Osteoblast (primary cell): ENCODE results near the gene AFF3. TPM values are rescaled to one million over a fixed set of nuclear protein-coding genes. Genes with fewer than 3 reads are reported as not detected.

Experiments used
- DNase-seq: peaks from one replicate; pipeline ENCODE4 v3.0.0; 2011; ENCODE audit warnings: low spot score, mixed read lengths; ENCODE audit not compliant: insufficient read length; ENCODE audit errors: missing footprints
- H2AFZ ChIP-seq: 2 replicates; pipeline ENCODE4 v1.6.0; 2011; ENCODE audit warnings: mild to moderate bottlenecking, low read length
- H3K27ac ChIP-seq: 2 replicates; pipeline ENCODE4 v1.5.1; 2011; ENCODE audit warnings: mild to moderate bottlenecking, low read depth, low read length, moderate library complexity
- H3K27me3 ChIP-seq: 2 replicates; pipeline ENCODE4 v1.6.0; 2012; ENCODE audit warnings: mild to moderate bottlenecking, control low read depth, inconsistent platforms, low read length, moderate library complexity; ENCODE audit not compliant: insufficient read depth
- H3K36me3 ChIP-seq: 2 replicates; pipeline ENCODE4 v1.5.1; 2011; ENCODE audit warnings: mild to moderate bottlenecking, low read length, control low read depth, moderate library complexity; ENCODE audit not compliant: insufficient read depth
- H3K4me1 ChIP-seq: 2 replicates; pipeline ENCODE4 v1.5.1; 2011; ENCODE audit warnings: mild to moderate bottlenecking, low read length, control low read depth, moderate library complexity; ENCODE audit not compliant: insufficient read depth
- H3K4me2 ChIP-seq: 2 replicates; pipeline ENCODE4 v1.6.0; 2011; ENCODE audit warnings: mild to moderate bottlenecking, low read length; ENCODE audit not compliant: insufficient read depth
- H3K4me3 ChIP-seq: fragments of 200-600 bp; sonication (generic); 3 replicates; pipeline ENCODE4 v1.5.1; 2012; ENCODE audit warnings: mild to moderate bottlenecking, low read length, inconsistent platforms; ENCODE audit not compliant: insufficient read depth
- H3K79me2 ChIP-seq: 2 replicates; pipeline ENCODE4 v1.6.0; 2012; ENCODE audit warnings: mild to moderate bottlenecking, low read length, control low read depth, inconsistent platforms; ENCODE audit not compliant: insufficient read depth
- H3K9me3 ChIP-seq: 2 replicates; pipeline ENCODE4 v1.5.1; 2011; ENCODE audit warnings: low read depth, low read length, control low read depth
- H4K20me1 ChIP-seq: 2 replicates; pipeline ENCODE4 v1.6.0; 2012; ENCODE audit warnings: mild to moderate bottlenecking, low read length, control low read depth; ENCODE audit not compliant: insufficient read depth
- total RNA-seq: library from RNA; depleted of rRNA; stranded (reverse); fragments of >200 nt; gene quantifications from 2 replicates; pipeline ENCODE4 v1.2.3, GENCODE V29; 2012
- TF ChIP-seq, protein P1 (sequence below): IDR thresholded peaks from 2 replicates; pipeline ENCODE4 v1.5.1; 2011; ENCODE audit warnings: mild to moderate bottlenecking, low read depth, low read length, moderate library complexity; ENCODE audit errors: extremely low read depth

Gene AFF3
- total RNA-seq, 1 donor: 4.3 TPM

DNA sequence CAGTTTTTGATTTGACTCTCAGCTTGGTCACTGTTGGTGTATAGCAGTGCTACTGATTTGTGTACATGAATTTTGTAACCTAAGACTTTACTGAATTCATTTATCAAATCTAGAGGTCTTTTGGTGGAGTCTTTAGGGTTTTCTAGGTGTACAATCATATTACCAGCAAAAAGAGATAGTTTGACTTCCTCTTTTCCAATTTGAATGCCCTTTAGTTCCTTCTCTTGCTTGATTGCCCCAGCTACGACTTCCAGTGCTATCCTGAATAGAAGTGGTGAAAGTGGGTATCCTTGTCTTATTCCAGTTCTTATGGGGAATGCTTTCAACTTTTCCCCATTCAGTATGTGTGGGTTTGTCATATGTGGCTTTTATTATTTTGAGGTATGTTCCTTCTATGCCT lies 339.7 kb downstream of the AFF3 start:
- no peaks in the 10 kb centered on the region for H3K9me3 ChIP-seq
- H3K79me2 ChIP-seq: no peaks in the 10 kb centered on the region
- H3K36me3 ChIP-seq: no peaks in the 10 kb centered on the region
- DNase-seq: no peak
- H2AFZ ChIP-seq: no peak overlapping the region
- no peak overlapping the region for H3K4me3 ChIP-seq
- no peak overlapping the region for H3K27ac ChIP-seq
- H3K4me2 ChIP-seq: no peak overlapping the region
- H3K27me3 ChIP-seq: no peaks in the 10 kb centered on the region
- peaks cover 16% of the 10 kb centered on the region for H3K4me1 ChIP-seq
- TF ChIP-seq, protein P1, sequence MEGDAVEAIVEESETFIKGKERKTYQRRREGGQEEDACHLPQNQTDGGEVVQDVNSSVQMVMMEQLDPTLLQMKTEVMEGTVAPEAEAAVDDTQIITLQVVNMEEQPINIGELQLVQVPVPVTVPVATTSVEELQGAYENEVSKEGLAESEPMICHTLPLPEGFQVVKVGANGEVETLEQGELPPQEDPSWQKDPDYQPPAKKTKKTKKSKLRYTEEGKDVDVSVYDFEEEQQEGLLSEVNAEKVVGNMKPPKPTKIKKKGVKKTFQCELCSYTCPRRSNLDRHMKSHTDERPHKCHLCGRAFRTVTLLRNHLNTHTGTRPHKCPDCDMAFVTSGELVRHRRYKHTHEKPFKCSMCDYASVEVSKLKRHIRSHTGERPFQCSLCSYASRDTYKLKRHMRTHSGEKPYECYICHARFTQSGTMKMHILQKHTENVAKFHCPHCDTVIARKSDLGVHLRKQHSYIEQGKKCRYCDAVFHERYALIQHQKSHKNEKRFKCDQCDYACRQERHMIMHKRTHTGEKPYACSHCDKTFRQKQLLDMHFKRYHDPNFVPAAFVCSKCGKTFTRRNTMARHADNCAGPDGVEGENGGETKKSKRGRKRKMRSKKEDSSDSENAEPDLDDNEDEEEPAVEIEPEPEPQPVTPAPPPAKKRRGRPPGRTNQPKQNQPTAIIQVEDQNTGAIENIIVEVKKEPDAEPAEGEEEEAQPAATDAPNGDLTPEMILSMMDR: no peak
- no peaks in the 10 kb centered on the region for H4K20me1 ChIP-seq

DNA sequence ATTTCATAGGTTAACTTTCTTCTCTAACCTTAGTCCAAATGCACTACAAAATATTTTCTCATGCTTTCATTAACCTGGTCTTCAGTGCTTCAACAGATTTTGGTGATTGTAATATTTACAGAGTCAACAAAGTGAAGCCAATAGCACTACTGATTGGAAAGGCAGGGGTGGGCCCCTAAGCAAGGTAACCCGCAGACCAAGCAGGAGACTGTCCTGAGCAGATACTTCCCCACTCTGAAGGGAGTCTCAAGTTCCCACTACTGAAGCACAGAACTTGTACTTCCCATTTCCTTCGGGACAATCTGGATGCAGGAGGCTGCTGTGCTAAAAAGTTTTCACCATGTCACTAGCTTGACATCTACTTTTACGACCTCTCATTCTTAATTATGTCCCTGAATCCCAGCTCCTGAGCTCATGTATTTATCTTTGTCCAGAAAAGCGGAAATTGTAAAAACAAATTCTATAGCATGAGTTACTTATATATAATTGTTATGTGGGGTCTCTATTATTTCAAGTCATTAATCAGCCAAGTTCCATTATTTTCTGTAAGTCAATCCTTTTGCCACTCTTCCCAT lies 341.0 kb downstream of the AFF3 start:
- H3K4me3 ChIP-seq: no peak overlapping the region
- no peaks in the 10 kb centered on the region for H4K20me1 ChIP-seq
- no peak overlapping the region for H3K4me2 ChIP-seq
- H3K27ac ChIP-seq: no peak overlapping the region
- H3K36me3 ChIP-seq: no peaks in the 10 kb centered on the region
- no peaks in the 10 kb centered on the region for H3K9me3 ChIP-seq
- no peak overlapping the region for H2AFZ ChIP-seq
- H3K4me1 ChIP-seq: peaks cover 6% of the 10 kb centered on the region
- H3K79me2 ChIP-seq: no peaks in the 10 kb centered on the region
- H3K27me3 ChIP-seq: no peaks in the 10 kb centered on the region
- TF ChIP-seq, protein P1: no peak
- no peak for DNase-seq

DNA sequence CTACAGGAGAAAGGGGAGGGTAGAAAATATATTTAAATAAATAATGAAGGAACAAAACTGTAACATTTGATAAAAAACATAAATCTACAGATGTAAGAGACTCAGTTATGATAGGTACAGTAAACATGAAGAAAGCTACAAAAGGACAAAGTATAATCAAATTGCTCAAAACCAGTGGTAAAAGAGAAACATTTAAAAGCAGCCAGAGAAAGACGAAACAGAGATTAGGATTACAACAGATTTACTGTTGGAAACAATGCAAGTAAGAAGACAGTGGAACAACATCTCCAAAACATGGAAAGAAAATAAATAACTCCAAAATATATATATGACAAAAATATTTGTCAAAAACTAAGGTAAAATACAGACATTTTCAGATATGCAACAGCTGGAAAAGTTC lies 344.9 kb downstream of the AFF3 start:
- Histone ChIP-seq H3K27ac (no peak overlapping the region), H3K27me3 (no peaks in the 10 kb centered on the region), H4K20me1 (no peaks in the 10 kb centered on the region), H2AFZ (no peak overlapping the region), H3K79me2 (no peaks in the 10 kb centered on the region), H3K4me2 (no peak overlapping the region), H3K4me3 (no peak overlapping the region), H3K36me3 (no peaks in the 10 kb centered on the region), H3K9me3 (no peaks in the 10 kb centered on the region), H3K4me1 (no peaks in the 10 kb centered on the region)
- DNase-seq: no peak
- TF ChIP-seq, protein P1: no peak

DNA sequence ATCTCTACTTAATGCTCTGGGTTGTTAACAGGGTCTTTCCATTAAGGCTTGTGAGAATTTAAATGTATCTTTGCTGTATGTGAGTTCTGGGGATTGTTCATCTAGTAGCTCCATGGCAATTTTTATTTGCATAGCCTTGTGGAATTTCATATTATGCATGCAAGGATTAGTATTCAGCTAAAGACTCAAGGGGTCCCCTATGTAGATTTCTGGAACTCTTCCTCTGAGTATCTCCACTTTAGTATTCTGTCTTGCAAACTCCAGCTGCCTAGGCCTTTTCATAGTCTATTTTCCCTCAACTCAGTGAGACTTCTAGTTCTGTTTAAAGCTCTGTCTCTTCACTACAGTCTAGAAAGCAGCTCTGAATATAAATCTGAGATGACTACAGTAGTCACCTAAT lies 348.0 kb downstream of the AFF3 start:
- Histone ChIP-seq H3K9me3 (no peaks in the 10 kb centered on the region), H3K36me3 (no peaks in the 10 kb centered on the region), H3K4me3 (no peak overlapping the region), H3K27ac (no peak overlapping the region), H3K79me2 (no peaks in the 10 kb centered on the region), H4K20me1 (no peaks in the 10 kb centered on the region), H3K4me2 (no peak overlapping the region), H3K27me3 (no peaks in the 10 kb centered on the region), H3K4me1 (no peaks in the 10 kb centered on the region), H2AFZ (no peak overlapping the region)
- no peak for DNase-seq
- TF ChIP-seq, protein P1: no peak
